ENCODE data around the gene CUBN.
A peak's percentile ranks its signal among the peaks of the same experiment; 100 is the strongest.

CUBN gene

GRCh38 chr10:16854623-16855022, 275.0 kb downstream of the CUBN start:
- H3K4me3 ChIP-seq (ENCODE audit: low read depth, low read length) = no peak overlapping the region
- no peak for DNase-seq (ENCODE audit: low read depth)
- TF ChIP-seq CTCF (IDR thresholded peaks at IDR 0.05; ENCODE audit: insufficient read depth, low read depth, low read length, missing control alignments) = no peak

GRCh38 chr10:16853809-16854208, 275.8 kb downstream of the CUBN start:
- TF ChIP-seq CTCF (IDR thresholded peaks at IDR 0.05; ENCODE audit: insufficient read depth, low read depth, low read length, missing control alignments) = no peak

GRCh38 chr10:16853201-16853600, 276.4 kb downstream of the CUBN start:
- peak; percentile 16 for DNase-seq (ENCODE audit: low read depth)
- no peak overlapping the region for H3K4me3 ChIP-seq (ENCODE audit: low read depth, low read length)
- peak; percentile 9 for TF ChIP-seq CTCF (IDR thresholded peaks at IDR 0.05; ENCODE audit: insufficient read depth, low read depth, low read length, missing control alignments)

More at GRCh38 chr10:16853809-16854208, 275.8 kb downstream of the CUBN start:
- DNase-seq (ENCODE audit: low read depth) = no peak
- H3K4me3 ChIP-seq (ENCODE audit: low read depth, low read length) = no peak overlapping the region

GRCh38 chr10:16852624-16853023, 277.0 kb downstream of the CUBN start:
- H3K4me3 ChIP-seq (ENCODE audit: low read depth, low read length) = no peak overlapping the region
- DNase-seq (ENCODE audit: low read depth) = no peak
- TF ChIP-seq CTCF (IDR thresholded peaks at IDR 0.05; ENCODE audit: insufficient read depth, low read depth, low read length, missing control alignments) = no peak

- no peak for TF ChIP-seq CTCF (IDR thresholded peaks at IDR 0.05; ENCODE audit: insufficient read depth, low read depth, low read length, missing control alignments)
- no peak for DNase-seq (ENCODE audit: low read depth)
- no peak overlapping the region for H3K4me3 ChIP-seq (ENCODE audit: low read depth, low read length)
Measured at GRCh38 chr10:16848562-16849154, 281.0 kb downstream of the CUBN start.

- DNase-seq (ENCODE audit: low read depth) = no peak
- no peak for TF ChIP-seq CTCF (IDR thresholded peaks at IDR 0.05; ENCODE audit: insufficient read depth, low read depth, low read length, missing control alignments)
- H3K4me3 ChIP-seq (ENCODE audit: low read depth, low read length) = no peak overlapping the region
Measured at GRCh38 chr10:16847644-16848043, 282.0 kb downstream of the CUBN start.

GRCh38 chr10:16845248-16845647, 284.4 kb downstream of the CUBN start:
- DNase-seq (ENCODE audit: low read depth) = no peak
- H3K4me3 ChIP-seq (ENCODE audit: low read depth, low read length) = no peak overlapping the region
- no peak for TF ChIP-seq CTCF (IDR thresholded peaks at IDR 0.05; ENCODE audit: insufficient read depth, low read depth, low read length, missing control alignments)
